Stimulated activated naive CD8-positive, alpha-beta T cell treated with anti-CD3 and anti-CD28 coated beads, Interleukin-15, Interleukin-2, amounts not matched to agents 100 U/mL and 50 U/mL, for 24 hours (primary cell): ENCODE data around the gene PCDH11X.
"Not testable (repeated sequence)": the region's sequence is repeated elsewhere in the genome, so short reads cannot be mapped to it uniquely, and the experiment has no call there.

Experiments
- ATAC-seq: fragments of 150-1000 bp; cut with Tn5 transposase; one replicate; pipeline ENCODE4 v1.10.0; 2021
- DNase-seq: peaks from one replicate; pipeline ENCODE4 v3.0.0; 2021

Gene PCDH11X, protein sequence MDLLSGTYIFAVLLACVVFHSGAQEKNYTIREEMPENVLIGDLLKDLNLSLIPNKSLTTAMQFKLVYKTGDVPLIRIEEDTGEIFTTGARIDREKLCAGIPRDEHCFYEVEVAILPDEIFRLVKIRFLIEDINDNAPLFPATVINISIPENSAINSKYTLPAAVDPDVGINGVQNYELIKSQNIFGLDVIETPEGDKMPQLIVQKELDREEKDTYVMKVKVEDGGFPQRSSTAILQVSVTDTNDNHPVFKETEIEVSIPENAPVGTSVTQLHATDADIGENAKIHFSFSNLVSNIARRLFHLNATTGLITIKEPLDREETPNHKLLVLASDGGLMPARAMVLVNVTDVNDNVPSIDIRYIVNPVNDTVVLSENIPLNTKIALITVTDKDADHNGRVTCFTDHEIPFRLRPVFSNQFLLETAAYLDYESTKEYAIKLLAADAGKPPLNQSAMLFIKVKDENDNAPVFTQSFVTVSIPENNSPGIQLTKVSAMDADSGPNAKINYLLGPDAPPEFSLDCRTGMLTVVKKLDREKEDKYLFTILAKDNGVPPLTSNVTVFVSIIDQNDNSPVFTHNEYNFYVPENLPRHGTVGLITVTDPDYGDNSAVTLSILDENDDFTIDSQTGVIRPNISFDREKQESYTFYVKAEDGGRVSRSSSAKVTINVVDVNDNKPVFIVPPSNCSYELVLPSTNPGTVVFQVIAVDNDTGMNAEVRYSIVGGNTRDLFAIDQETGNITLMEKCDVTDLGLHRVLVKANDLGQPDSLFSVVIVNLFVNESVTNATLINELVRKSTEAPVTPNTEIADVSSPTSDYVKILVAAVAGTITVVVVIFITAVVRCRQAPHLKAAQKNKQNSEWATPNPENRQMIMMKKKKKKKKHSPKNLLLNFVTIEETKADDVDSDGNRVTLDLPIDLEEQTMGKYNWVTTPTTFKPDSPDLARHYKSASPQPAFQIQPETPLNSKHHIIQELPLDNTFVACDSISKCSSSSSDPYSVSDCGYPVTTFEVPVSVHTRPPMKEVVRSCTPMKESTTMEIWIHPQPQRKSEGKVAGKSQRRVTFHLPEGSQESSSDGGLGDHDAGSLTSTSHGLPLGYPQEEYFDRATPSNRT (N-terminal part only)

GRCh38 chrX:91779135-91779534 is at the start of gene PCDH11X:
PCDH11X (plus strand) TSS chrX:91779375; CDS start chrX:91835505, 56,130 bp downstream.
- peak; percentile 6 for ATAC-seq
- DNase-seq, result not testable (repeated sequence)

GRCh38 chrX:91747446-91747845 is 31.7 kb upstream of the PCDH11X start:
- DNase-seq, ATAC-seq: not testable (repeated sequence)

GRCh38 chrX:91753022-91753421 is 26.2 kb upstream of the PCDH11X start:
- not testable (repeated sequence) for ATAC-seq, DNase-seq

GRCh38 chrX:91770619-91771488 is 8.3 kb upstream of the PCDH11X start:
- peak; percentile 71 for ATAC-seq
- DNase-seq, result not testable (repeated sequence)

- not testable (repeated sequence) for ATAC-seq, DNase-seq
Measured at GRCh38 chrX:91773943-91774342, 5.2 kb upstream of the PCDH11X start.

- not testable (repeated sequence) for DNase-seq, ATAC-seq
Measured at GRCh38 chrX:91780008-91780407, 833 bp downstream of the PCDH11X start.

DNA sequence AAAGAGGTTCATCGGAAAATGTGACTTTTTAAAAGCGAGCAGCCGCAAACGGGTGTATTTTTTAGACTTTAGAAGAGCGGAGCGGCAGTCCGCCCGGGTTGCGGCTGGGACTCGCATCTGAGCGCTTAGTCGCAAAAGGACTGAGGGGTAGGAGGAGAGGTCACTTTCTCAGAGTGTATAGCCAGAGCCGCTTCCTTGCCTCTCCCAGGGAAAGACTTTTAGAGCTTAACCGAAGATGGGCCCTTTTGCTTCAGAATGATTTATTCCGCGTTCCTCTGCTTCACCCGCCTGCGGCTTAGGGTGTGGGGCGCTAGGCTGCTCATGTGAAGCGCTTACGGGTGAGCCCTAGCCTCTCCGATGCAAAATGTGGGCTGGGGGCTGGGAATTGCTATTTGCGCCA is 1.5 kb downstream of the PCDH11X start:
- not testable (repeated sequence) for DNase-seq, ATAC-seq

GRCh38 chrX:91781553-91782298 is 2.6 kb downstream of the PCDH11X start:
- not testable (repeated sequence) for DNase-seq, ATAC-seq

- DNase-seq, ATAC-seq: not testable (repeated sequence)
Measured at GRCh38 chrX:91782825-91783224, 3.6 kb downstream of the PCDH11X start.

GRCh38 chrX:91817537-91817936 is 38.4 kb downstream of the PCDH11X start:
- ATAC-seq, DNase-seq: not testable (repeated sequence)

DNA sequence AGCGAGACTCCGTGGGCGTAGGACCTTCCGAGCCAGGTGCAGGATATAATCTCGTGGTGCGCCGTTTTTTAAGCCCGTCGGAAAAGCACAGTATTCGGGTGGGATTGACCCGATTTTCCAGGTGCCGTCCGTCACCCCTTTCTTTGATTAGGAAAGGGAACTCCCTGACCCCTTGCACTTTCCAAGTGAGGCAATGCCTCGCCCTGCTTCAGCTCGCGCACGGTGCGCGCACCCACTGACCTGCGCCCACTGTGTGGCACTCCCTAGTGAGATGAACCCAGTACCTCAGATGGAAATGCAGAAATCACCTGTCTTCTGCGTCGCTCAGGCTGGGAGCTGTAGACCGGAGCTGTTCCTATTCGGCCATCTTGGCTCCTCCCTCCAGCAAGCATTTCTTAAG is 46.1 kb downstream of the PCDH11X start:
- not testable (repeated sequence) for ATAC-seq, DNase-seq
